Glutamatergic neuron (in vitro differentiated cells): ENCODE results near the gene TTC23L. TPM values are rescaled to one million over a fixed set of nuclear protein-coding genes. Genes with fewer than 3 reads are reported as not detected.

ENCODE experiments used
- DNase-seq: peaks from one replicate; pipeline ENCODE4 v3.0.0; 2022
- H3K27ac Mint-ChIP-seq: one replicate; pipeline ENCODE4 v1.8.0; 2020; ENCODE audit warnings: mild to moderate bottlenecking, mixed read lengths, inconsistent platforms; ENCODE audit not compliant: unreplicated experiment
- H3K27me3 Mint-ChIP-seq: one replicate; pipeline ENCODE4 v1.8.0; 2020; ENCODE audit warnings: mild to moderate bottlenecking, moderate library complexity, mixed read lengths, inconsistent platforms; ENCODE audit not compliant: unreplicated experiment
- H3K36me3 Mint-ChIP-seq: one replicate; pipeline ENCODE4 v1.8.0; 2020; ENCODE audit warnings: mild to moderate bottlenecking, mixed read lengths, inconsistent platforms; ENCODE audit not compliant: unreplicated experiment
- H3K4me1 Mint-ChIP-seq: one replicate; pipeline ENCODE4 v1.8.0; 2020; ENCODE audit warnings: mild to moderate bottlenecking, low read depth, mixed read lengths, inconsistent platforms; ENCODE audit not compliant: unreplicated experiment
- H3K4me3 Mint-ChIP-seq: one replicate; pipeline ENCODE4 v1.8.0; 2020; ENCODE audit warnings: mild to moderate bottlenecking, mixed read lengths, inconsistent platforms; ENCODE audit not compliant: unreplicated experiment
- H3K9me3 Mint-ChIP-seq: one replicate; pipeline ENCODE4 v1.8.0; 2020; ENCODE audit warnings: mild to moderate bottlenecking, moderate library complexity, mixed read lengths, inconsistent platforms; ENCODE audit not compliant: unreplicated experiment
- long read RNA-seq: library from polyadenylated mRNA; unstranded; transcript quantifications from one replicate; pipeline ENCODE4 v2.0.0, GENCODE V29; 2020; ENCODE audit not compliant: unreplicated experiment
- total RNA-seq: library from RNA; stranded (reverse); fragmentation: NEBNext Ultra II Directional; extraction: Animal tissue kit (Norgen Biotek cat#: 25700); gene quantifications from one replicate; pipeline ENCODE4 v1.2.1, GENCODE V29; 2021; ENCODE audit not compliant: unreplicated experiment
- TF ChIP-seq, protein P1 (sequence below): fragments of 200-600 bp; sonication (generic); IDR thresholded peaks from one replicate; pipeline ENCODE4 v1.5.0; 2021; ENCODE audit not compliant: partially characterized antibody, unreplicated experiment

Gene TTC23L, protein sequence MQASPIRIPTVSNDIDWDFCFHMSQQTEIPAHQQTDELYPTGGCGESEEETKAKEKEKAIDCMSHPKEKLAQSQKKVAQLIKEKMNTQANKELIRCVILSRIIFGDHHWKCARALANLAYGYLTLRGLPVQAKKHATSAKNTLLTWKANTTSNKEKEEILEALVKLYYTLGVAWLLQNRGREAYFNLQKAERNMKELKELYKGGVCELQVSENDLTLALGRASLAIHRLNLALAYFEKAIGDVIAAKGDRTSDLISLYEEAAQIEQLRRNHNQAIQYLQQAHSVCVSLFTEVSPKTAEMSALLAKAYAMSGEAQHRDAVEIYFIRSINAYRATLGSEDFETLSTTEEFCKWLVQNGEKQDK
- 1.2 TPM for total RNA-seq
- long read RNA-seq: 0 reads

DNA sequence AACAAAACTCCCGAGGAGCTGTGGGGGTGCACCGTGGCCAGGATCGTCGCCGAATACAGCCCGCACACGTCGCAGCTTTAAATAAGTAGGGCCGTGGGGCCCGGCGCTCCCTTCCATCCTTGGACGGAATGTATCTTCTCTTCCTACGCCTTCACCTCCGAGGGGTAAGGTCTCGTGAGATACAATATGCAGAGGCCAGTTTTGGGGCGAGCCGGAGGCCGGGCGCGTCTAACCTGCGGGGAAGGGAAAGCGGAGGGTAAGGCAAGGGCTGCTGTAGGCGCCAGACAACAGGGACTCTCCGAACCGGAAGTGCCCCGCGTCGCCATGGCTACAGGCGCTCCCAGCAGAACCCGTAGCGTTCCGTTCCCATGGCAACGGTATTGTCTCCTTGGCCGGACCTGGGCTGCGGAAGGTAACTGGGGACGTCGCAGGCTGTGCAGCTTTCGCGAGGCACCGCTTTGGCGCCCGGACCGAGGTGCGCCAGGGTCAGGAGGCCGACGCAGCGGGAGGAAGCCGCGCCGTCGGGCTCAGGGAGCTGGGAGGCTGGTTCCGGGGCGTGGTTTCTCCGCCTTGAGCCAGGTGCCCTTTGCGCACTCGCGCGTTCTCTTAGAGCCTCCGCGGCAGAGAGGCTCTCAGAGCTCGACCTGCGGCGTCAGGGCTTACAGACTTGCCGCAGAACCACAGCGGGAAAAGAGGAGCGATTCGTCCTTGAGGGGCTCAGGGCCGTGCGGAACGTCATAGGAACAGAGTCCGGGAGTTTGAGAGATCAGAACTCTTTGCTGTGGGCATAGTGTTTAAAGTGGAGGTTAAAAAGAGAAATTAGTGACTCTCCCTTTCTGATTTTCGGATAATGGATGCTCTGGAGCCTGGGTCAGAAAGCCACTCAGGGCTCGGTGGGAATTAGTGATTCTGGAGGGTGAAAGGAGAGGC lies at the start of gene TTC23L:
Gene TTC23L, plus strand, starts transcription at position 380 of the 930 bp plus-strand sequence. CDS start 1,508 bp downstream, outside the sequence.
- H3K27ac Mint-ChIP-seq: peak within 1 kb of the TSS; percentile 54
- H3K4me3 Mint-ChIP-seq: peak within 1 kb of the TSS; percentile 95
- no peaks in the 10 kb centered on the region for H3K4me1 Mint-ChIP-seq
- no peaks in the 10 kb centered on the region for H3K36me3 Mint-ChIP-seq
- TF ChIP-seq, protein P1, sequence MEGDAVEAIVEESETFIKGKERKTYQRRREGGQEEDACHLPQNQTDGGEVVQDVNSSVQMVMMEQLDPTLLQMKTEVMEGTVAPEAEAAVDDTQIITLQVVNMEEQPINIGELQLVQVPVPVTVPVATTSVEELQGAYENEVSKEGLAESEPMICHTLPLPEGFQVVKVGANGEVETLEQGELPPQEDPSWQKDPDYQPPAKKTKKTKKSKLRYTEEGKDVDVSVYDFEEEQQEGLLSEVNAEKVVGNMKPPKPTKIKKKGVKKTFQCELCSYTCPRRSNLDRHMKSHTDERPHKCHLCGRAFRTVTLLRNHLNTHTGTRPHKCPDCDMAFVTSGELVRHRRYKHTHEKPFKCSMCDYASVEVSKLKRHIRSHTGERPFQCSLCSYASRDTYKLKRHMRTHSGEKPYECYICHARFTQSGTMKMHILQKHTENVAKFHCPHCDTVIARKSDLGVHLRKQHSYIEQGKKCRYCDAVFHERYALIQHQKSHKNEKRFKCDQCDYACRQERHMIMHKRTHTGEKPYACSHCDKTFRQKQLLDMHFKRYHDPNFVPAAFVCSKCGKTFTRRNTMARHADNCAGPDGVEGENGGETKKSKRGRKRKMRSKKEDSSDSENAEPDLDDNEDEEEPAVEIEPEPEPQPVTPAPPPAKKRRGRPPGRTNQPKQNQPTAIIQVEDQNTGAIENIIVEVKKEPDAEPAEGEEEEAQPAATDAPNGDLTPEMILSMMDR: no peak
- peaks cover 10% of the 10 kb centered on the region for H3K27me3 Mint-ChIP-seq
- peak; percentile 83 for DNase-seq
- H3K9me3 Mint-ChIP-seq: peaks cover 12% of the 10 kb centered on the region

DNA sequence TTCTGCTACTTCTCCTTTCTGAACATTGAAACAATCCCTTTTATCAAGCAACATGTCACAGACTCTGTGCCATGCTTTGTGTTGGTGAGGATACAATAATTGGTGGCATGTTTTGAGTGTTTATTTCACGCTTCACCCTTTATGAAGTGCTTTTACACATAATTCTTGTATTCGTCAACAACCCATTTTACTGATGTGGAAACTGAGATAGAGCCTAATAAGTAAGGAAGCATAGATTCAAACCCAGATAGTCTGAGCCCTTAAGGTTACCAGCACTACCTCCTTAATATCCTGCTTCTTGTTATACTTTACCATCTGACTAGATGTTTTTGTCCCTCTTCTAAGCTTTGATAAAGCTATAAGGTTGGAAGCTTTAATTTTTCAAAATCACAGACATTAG lies 49.3 kb upstream of the TTC23L start:
- DNase-seq: no peak
- H3K36me3 Mint-ChIP-seq: peaks cover 25% of the 10 kb centered on the region
- TF ChIP-seq, protein P1: no peak

DNA sequence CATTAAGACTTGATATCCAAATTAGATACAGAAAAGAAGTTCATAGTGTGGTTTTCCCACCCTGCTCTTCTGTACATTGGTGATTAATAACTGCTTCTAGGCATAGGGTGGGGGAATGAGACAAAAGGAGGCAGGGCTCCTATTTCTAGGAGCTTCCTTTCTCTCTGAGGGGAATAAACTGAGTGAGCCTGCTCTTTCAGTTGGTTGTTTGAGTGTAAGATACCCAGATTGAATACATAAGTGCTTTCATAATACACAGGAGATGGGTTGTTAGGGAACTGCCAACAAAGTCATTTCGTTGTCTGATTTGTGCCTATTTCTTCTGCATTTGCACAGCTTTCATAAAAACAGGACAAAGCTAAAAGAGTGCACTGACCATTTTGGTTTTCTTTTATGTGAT lies 48.9 kb upstream of the TTC23L start:
- DNase-seq: no peak
- no peak overlapping the region for H3K27ac Mint-ChIP-seq
- peaks cover 12% of the 10 kb centered on the region for H3K9me3 Mint-ChIP-seq
- H3K4me1 Mint-ChIP-seq: peaks cover 5% of the 10 kb centered on the region
- no peaks in the 10 kb centered on the region for H3K27me3 Mint-ChIP-seq
- TF ChIP-seq, protein P1: no peak
- peaks cover 25% of the 10 kb centered on the region for H3K36me3 Mint-ChIP-seq
- no peak overlapping the region for H3K4me3 Mint-ChIP-seq

More for the DNA sequence above, 49.3 kb upstream of the TTC23L start:
- Mint-ChIP-seq H3K27me3 (no peaks in the 10 kb centered on the region), H3K4me1 (peaks cover 5% of the 10 kb centered on the region), H3K9me3 (peaks cover 12% of the 10 kb centered on the region), H3K4me3 (no peak overlapping the region), H3K27ac (no peak overlapping the region)

DNA sequence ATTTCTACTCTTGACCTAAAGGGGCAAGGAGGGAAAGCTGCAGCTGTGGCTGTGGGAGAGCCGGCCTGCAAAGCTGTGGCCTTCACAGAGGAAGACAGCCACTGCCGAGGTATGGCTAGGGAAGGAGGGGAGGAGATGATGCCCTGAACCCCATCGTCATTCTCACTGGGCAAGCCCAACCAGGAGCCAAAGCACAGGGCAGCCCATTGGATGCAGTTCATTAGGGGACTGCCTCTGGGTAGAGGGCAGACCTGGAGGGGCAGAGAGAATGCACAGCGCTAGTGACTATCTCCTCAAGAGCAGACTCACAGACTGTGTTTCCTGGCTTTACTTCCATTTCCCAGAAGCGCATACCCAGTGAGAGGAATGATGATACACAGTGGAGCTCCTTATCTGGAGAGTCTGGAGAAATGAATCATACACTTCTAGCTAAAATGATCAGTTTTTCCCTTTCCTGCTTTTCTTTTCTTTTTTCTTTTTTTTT lies 47.2 kb upstream of the TTC23L start:
- H3K27me3 Mint-ChIP-seq: no peaks in the 10 kb centered on the region
- H3K27ac Mint-ChIP-seq: no peak overlapping the region
- peaks cover 5% of the 10 kb centered on the region for H3K4me1 Mint-ChIP-seq
- H3K36me3 Mint-ChIP-seq: peaks cover 13% of the 10 kb centered on the region
- H3K4me3 Mint-ChIP-seq: no peak overlapping the region
- peaks cover 6% of the 10 kb centered on the region for H3K9me3 Mint-ChIP-seq
- TF ChIP-seq, protein P1: no peak
- no peak for DNase-seq
